A549 (cell line): ENCODE measurements around the gene MYOT.

ENCODE experiments used
- HDAC2 ChIP-seq: fragments of 200-600 bp; sonication (generic); IDR thresholded peaks from 2 replicates; pipeline ENCODE4 v1.6.1; 2016
- MAZ ChIP-seq: fragments of 150-350 bp; IDR thresholded peaks from 2 replicates; pipeline ENCODE4 v1.6.1; 2014; ENCODE audit warnings: antibody characterized with exemption, low read depth, low read length, borderline replicate concordance
- POLR2A ChIP-seq: IDR thresholded peaks from 2 replicates; pipeline ENCODE4 v1.6.1; 2012; ENCODE audit warnings: mild to moderate bottlenecking, low read length
- RFX5 ChIP-seq: fragments of 450-650 bp; IDR thresholded peaks from 2 replicates; pipeline ENCODE4 v1.7.1; 2014; ENCODE audit warnings: antibody characterized with exemption, mild to moderate bottlenecking, moderate library complexity
- TF ChIP-seq, protein P1 (sequence below): fragments of >200 bp; sonication (Bioruptor Twin); formaldehyde crosslinking; IDR thresholded peaks from 3 replicates; pipeline ENCODE4 v1.5.1; 2016

DNA sequence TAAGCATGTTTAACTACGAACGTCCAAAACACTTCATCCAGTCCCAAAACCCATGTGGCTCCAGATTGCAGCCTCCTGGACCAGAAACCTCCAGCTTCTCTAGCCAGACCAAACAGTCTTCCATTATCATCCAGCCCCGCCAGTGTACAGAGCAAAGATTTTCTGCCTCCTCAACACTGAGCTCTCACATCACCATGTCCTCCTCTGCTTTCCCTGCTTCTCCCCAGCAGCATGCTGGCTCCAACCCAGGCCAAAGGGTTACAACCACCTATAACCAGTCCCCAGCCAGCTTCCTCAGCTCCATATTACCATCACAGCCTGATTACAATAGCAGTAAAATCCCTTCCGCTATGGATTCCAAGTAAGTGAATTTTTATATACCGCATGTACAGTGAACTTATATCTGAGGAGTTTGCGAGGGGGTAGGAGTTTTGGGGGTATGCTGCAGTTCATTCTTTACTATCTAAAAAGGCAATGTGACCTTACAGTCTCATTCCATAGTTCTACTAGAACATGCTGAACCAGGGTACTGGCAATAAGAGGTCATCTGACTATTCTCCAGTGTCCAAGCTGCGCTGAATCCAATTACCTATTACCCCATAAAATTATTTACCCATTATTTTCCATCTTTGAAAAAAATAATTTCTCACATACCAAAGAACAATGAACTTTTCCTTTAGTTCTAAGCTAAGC is 3.1 kb downstream of the MYOT start:
- TF ChIP-seq POLR2A (no peak), HDAC2 (no peak), RFX5 (no peak), MAZ (no peak)
- TF ChIP-seq, protein P1, sequence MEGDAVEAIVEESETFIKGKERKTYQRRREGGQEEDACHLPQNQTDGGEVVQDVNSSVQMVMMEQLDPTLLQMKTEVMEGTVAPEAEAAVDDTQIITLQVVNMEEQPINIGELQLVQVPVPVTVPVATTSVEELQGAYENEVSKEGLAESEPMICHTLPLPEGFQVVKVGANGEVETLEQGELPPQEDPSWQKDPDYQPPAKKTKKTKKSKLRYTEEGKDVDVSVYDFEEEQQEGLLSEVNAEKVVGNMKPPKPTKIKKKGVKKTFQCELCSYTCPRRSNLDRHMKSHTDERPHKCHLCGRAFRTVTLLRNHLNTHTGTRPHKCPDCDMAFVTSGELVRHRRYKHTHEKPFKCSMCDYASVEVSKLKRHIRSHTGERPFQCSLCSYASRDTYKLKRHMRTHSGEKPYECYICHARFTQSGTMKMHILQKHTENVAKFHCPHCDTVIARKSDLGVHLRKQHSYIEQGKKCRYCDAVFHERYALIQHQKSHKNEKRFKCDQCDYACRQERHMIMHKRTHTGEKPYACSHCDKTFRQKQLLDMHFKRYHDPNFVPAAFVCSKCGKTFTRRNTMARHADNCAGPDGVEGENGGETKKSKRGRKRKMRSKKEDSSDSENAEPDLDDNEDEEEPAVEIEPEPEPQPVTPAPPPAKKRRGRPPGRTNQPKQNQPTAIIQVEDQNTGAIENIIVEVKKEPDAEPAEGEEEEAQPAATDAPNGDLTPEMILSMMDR, result no peak
